ENCODE results near the gene SERPINF2. TPM values are rescaled to one million over a fixed set of nuclear protein-coding genes. Genes with fewer than 3 reads are reported as not detected.

The SERPINF2 gene
- total RNA-seq, 1 experiment from 2014 or later, result 0.68 TPM

GRCh38 chr17:1731194-1731506 lies 11.5 kb upstream of the SERPINF2 start:
- Mint-ChIP-seq H3K4me1 (peaks cover 4 to 6% of the 10 kb centered on the region in 2 experiments; a peak in 1 of 4 replicates), H3K4me3 (no peak overlapping the region), H3K9me3 (no peaks in the 10 kb centered on the region; a peak in 1 of 5 replicates), H3K36me3 (ENCODE audit: insufficient read depth in 1 of 3, low read depth in 3 of 3) (peaks cover 0 to 10% (median 0%) of the 10 kb centered on the region in 3 experiments; a peak in 4 of 7 replicates), H3K27me3 (ENCODE audit: low read depth) (no peaks in the 10 kb centered on the region), H3K27ac (no peak overlapping the region; a peak in 1 of 7 replicates)
- H2BK120ac ChIP-seq (ENCODE audit: low read depth, low read length, poor library complexity, severe bottlenecking), result no peak overlapping the region
- H3T11ph ChIP-seq (ENCODE audit: low read length), result no peak overlapping the region
- no peak for TF ChIP-seq CTCF (conservative IDR thresholded peaks at IDR 0.05)
- H2BK20ac ChIP-seq (ENCODE audit: low read depth, low read length, poor library complexity, severe bottlenecking), result no peak overlapping the region
- no peak overlapping the region for H4K5ac ChIP-seq (ENCODE audit: insufficient read length, low read depth, low read length)
- no peak overlapping the region for H2BK15ac ChIP-seq (ENCODE audit: low read depth, low read length)
- no peak overlapping the region for H2AK5ac ChIP-seq (ENCODE audit: insufficient read length, low read length)
- no peaks in the 10 kb centered on the region for H3K9me3 ChIP-seq (ENCODE audit: control insufficient read depth, low read depth, low read length)
- H3K9ac ChIP-seq (ENCODE audit: extremely low read depth, insufficient read length, low read length), result no peak overlapping the region
- no peaks in the 10 kb centered on the region for H3K23me2 ChIP-seq (ENCODE audit: insufficient read length, low read depth, low read length, poor library complexity, severe bottlenecking)
- H2BK5ac ChIP-seq (ENCODE audit: insufficient read length, low read length), result no peak overlapping the region
- H4K91ac ChIP-seq (ENCODE audit: insufficient read length, low read depth, low read length), result no peak overlapping the region
- no CpG with 5 or more reads among the region's 10 CpGs for WGBS (ENCODE audit: extremely low coverage, insufficient read length, low lambda C conversion rate)
- H2AFZ ChIP-seq (ENCODE audit: low read length), result no peak overlapping the region
- no peaks in the 10 kb centered on the region for H3K4me1 ChIP-seq (ENCODE audit: insufficient read depth, low read length)
- H3K79me2 ChIP-seq (ENCODE audit: insufficient read depth, low read length), result no peaks in the 10 kb centered on the region
- no peak overlapping the region for H3K23ac ChIP-seq (ENCODE audit: insufficient read length, low read depth, low read length)
- H4K20me1 ChIP-seq (ENCODE audit: control insufficient read depth, insufficient read depth, insufficient read length), result no peaks in the 10 kb centered on the region
- H3K79me1 ChIP-seq (ENCODE audit: insufficient read depth, low read depth, low read length, poor library complexity, severe bottlenecking), result no peaks in the 10 kb centered on the region
- H3K18ac ChIP-seq (ENCODE audit: insufficient read length, low read depth, low read length), result no peak overlapping the region
- no peak overlapping the region for H3K14ac ChIP-seq (ENCODE audit: insufficient read depth, low read length)
- H3K56ac ChIP-seq (ENCODE audit: insufficient read length, low read depth, low read length), result no peak overlapping the region
- no peak overlapping the region for H3K27ac ChIP-seq (ENCODE audit: insufficient read length, low read depth, low read length)
- no peak overlapping the region for H3K4me2 ChIP-seq (ENCODE audit: insufficient read depth, insufficient read length, low read length)
- no peak overlapping the region for H3K4ac ChIP-seq (ENCODE audit: low read depth, low read length)
- H4K8ac ChIP-seq (replicated peaks; ENCODE audit: insufficient read length, low read depth, low read length), result no peak overlapping the region
- H2BK12ac ChIP-seq (ENCODE audit: insufficient read length, low read depth, low read length), result no peak overlapping the region
- H3K27me3 ChIP-seq (ENCODE audit: insufficient read depth, low read length), result no peaks in the 10 kb centered on the region
- DNase-seq, result no peak
